SK-N-SH treated with all-trans-retinoic acid at 6 μM for 48 hours (cell line): Measurements from ENCODE around the gene FHOD3.

Experiments used
- ATAC-seq: fragments of 200-7000 bp; cut with Tn5 transposase; 3 replicates; pipeline ENCODE4 v1.9.1; 2020; ENCODE audit warnings: mild to moderate bottlenecking, moderate library complexity
- ARNTL ChIP-seq: fragments of 450-650 bp; formaldehyde crosslinking; IDR thresholded peaks from 2 replicates; pipeline ENCODE4 v1.5.0; 2020; ENCODE audit warnings: low read depth, mild to moderate bottlenecking, moderate library complexity, borderline replicate concordance
- BACH2 ChIP-seq: fragments of 250-450 bp; sonication (Bioruptor Pico); IDR thresholded peaks from 2 replicates; pipeline ENCODE4 v1.9.0; 2021; ENCODE audit warnings: mild to moderate bottlenecking, borderline replicate concordance
- CREB5 ChIP-seq: fragments of 250-450 bp; sonication (Bioruptor Pico); IDR thresholded peaks from 2 replicates; pipeline ENCODE4 v1.5.1; 2020; ENCODE audit warnings: low read depth, mild to moderate bottlenecking, moderate library complexity
- CSDC2 ChIP-seq: fragments of 250-450 bp; sonication (Bioruptor Pico); IDR thresholded peaks from 2 replicates; pipeline ENCODE4 v1.5.0; 2020; ENCODE audit warnings: mild to moderate bottlenecking, moderate library complexity
- CSRNP3 ChIP-seq: fragments of 250-450 bp; sonication (Bioruptor Pico); IDR thresholded peaks from 2 replicates; pipeline ENCODE4 v1.5.1; 2021; ENCODE audit warnings: mild to moderate bottlenecking, moderate library complexity
- ESRRG ChIP-seq: fragments of 250-450 bp; sonication (Bioruptor Pico); IDR thresholded peaks from 2 replicates; pipeline ENCODE4 v1.6.1; 2021; ENCODE audit warnings: mild to moderate bottlenecking
- GLIS3 ChIP-seq: fragments of 250-450 bp; sonication (Bioruptor Pico); IDR thresholded peaks from 2 replicates; pipeline ENCODE4 v1.5.0; 2020; ENCODE audit warnings: mild to moderate bottlenecking, moderate library complexity
- ISL1 ChIP-seq: fragments of 250-450 bp; sonication (Bioruptor Pico); IDR thresholded peaks from 2 replicates; pipeline ENCODE4 v2.1.2; 2022; ENCODE audit warnings: mild to moderate bottlenecking, moderate library complexity
- OSR1 ChIP-seq: fragments of 250-450 bp; sonication (Bioruptor Pico); IDR thresholded peaks from 2 replicates; pipeline ENCODE4 v1.8.0; 2022; ENCODE audit warnings: moderate library complexity, mild to moderate bottlenecking, inconsistent platforms
- PATZ1 ChIP-seq: fragments of 250-450 bp; sonication (Bioruptor Pico); IDR thresholded peaks from 2 replicates; pipeline ENCODE4 v1.8.0; 2020; ENCODE audit warnings: mild to moderate bottlenecking, moderate library complexity, borderline replicate concordance
- POU6F1 ChIP-seq: fragments of 250-450 bp; sonication (Bioruptor Pico); IDR thresholded peaks from 2 replicates; pipeline ENCODE4 v1.8.0; 2021; ENCODE audit warnings: low read depth, mild to moderate bottlenecking, moderate library complexity, borderline replicate concordance
- PPARA ChIP-seq: fragments of 250-450 bp; sonication (Bioruptor Pico); IDR thresholded peaks from 2 replicates; pipeline ENCODE4 v1.5.0; 2020; ENCODE audit warnings: mild to moderate bottlenecking, borderline replicate concordance
- SNAI2 ChIP-seq: fragments of 250-450 bp; sonication (Bioruptor Pico); IDR thresholded peaks from 2 replicates; pipeline ENCODE4 v1.5.0; 2020; ENCODE audit warnings: mild to moderate bottlenecking, moderate library complexity
- TCF4 ChIP-seq: fragments of 250-450 bp; sonication (Bioruptor Pico); IDR thresholded peaks from 2 replicates; pipeline ENCODE4 v1.8.0; 2021; ENCODE audit warnings: mild to moderate bottlenecking, moderate library complexity, borderline replicate concordance
- TOX ChIP-seq: fragments of 250-450 bp; sonication (Bioruptor Pico); IDR thresholded peaks from 2 replicates; pipeline ENCODE4 v1.8.0; 2021; ENCODE audit warnings: mild to moderate bottlenecking, moderate library complexity, borderline replicate concordance
- TSHZ2 ChIP-seq: fragments of 250-450 bp; sonication (Bioruptor Pico); IDR thresholded peaks from 2 replicates; pipeline ENCODE4 v1.5.0; 2020; ENCODE audit warnings: mild to moderate bottlenecking, moderate library complexity
- ZC3H10 ChIP-seq: fragments of 250-450 bp; sonication (Bioruptor Pico); IDR thresholded peaks from 2 replicates; pipeline ENCODE4 v1.5.1; 2021; ENCODE audit warnings: mild to moderate bottlenecking, moderate library complexity
- ZFP3 ChIP-seq: fragments of 250-450 bp; sonication (Bioruptor Pico); IDR thresholded peaks from 2 replicates; pipeline ENCODE4 v1.5.0; 2020; ENCODE audit warnings: mild to moderate bottlenecking, moderate library complexity
- ZFP30 ChIP-seq: fragments of 450-650 bp; formaldehyde crosslinking; IDR thresholded peaks from 2 replicates; pipeline ENCODE4 v1.5.0; 2022; ENCODE audit warnings: mild to moderate bottlenecking, moderate library complexity
- ZNF565 ChIP-seq: fragments of 450-650 bp; formaldehyde crosslinking; conservative IDR thresholded peaks from 2 replicates; pipeline ENCODE4 v1.5.0; 2020; ENCODE audit warnings: low read depth, mild to moderate bottlenecking, moderate library complexity
- ZNF70 ChIP-seq: fragments of 450-650 bp; formaldehyde crosslinking; IDR thresholded peaks from 2 replicates; pipeline ENCODE4 v1.5.0; 2020; ENCODE audit warnings: mild to moderate bottlenecking, moderate library complexity
- ZNF8 ChIP-seq: fragments of 450-650 bp; formaldehyde crosslinking; IDR thresholded peaks from 2 replicates; pipeline ENCODE4 v1.5.0; 2020; ENCODE audit warnings: mild to moderate bottlenecking, moderate library complexity

The FHOD3 gene

GRCh38 chr18:36454848-36455458, 157.4 kb downstream of the FHOD3 start:
- no peak for ATAC-seq
- TF ChIP-seq PPARA (CRISPR knock-in tag) = no peak
- no peak for TF ChIP-seq ESRRG (CRISPR knock-in tag)
- TF ChIP-seq POU6F1 (CRISPR knock-in tag) = no peak
- no peak for TF ChIP-seq ZFP3
- no peak for TF ChIP-seq ARNTL
- no peak for TF ChIP-seq CSRNP3 (CRISPR knock-in tag)
- TF ChIP-seq ZFP30 = no peak
- TF ChIP-seq CREB5 (CRISPR knock-in tag) = no peak
- no peak for TF ChIP-seq ZNF8 (CRISPR knock-in tag)
- TF ChIP-seq SNAI2 (CRISPR knock-in tag) = no peak
- no peak for TF ChIP-seq TSHZ2 (CRISPR knock-in tag)
- TF ChIP-seq GLIS3 (CRISPR knock-in tag) = no peak
- no peak for TF ChIP-seq ISL1 (CRISPR knock-in tag)
- no peak for TF ChIP-seq TOX (CRISPR knock-in tag)
- TF ChIP-seq OSR1 (CRISPR knock-in tag) = no peak
- no peak for TF ChIP-seq ZC3H10
- TF ChIP-seq TCF4 (CRISPR knock-in tag) = no peak

GRCh38 chr18:36455931-36456330, 158.4 kb downstream of the FHOD3 start:
- no peak for TF ChIP-seq GLIS3 (CRISPR knock-in tag)
- TF ChIP-seq CSRNP3 (CRISPR knock-in tag) = no peak
- no peak for TF ChIP-seq ZNF565 (CRISPR knock-in tag)
- TF ChIP-seq OSR1 (CRISPR knock-in tag) = no peak
- no peak for TF ChIP-seq PATZ1
- no peak for TF ChIP-seq ZNF70
- TF ChIP-seq POU6F1 (CRISPR knock-in tag) = no peak
- no peak for TF ChIP-seq ZNF8 (CRISPR knock-in tag)
- TF ChIP-seq TSHZ2 (CRISPR knock-in tag) = no peak
- no peak for TF ChIP-seq ESRRG (CRISPR knock-in tag)
- TF ChIP-seq SNAI2 (CRISPR knock-in tag) = no peak
- no peak for TF ChIP-seq ZC3H10
- TF ChIP-seq CREB5 (CRISPR knock-in tag) = no peak
- no peak for TF ChIP-seq TCF4 (CRISPR knock-in tag)
- no peak for TF ChIP-seq BACH2 (CRISPR knock-in tag)
- TF ChIP-seq CSDC2 (CRISPR knock-in tag) = no peak
- TF ChIP-seq ZFP3 = no peak
- ATAC-seq = no peak
